GM12865 (cell line): Measurements from ENCODE around the gene RGS1.
A peak's percentile ranks its signal among the peaks of the same experiment; 100 is the strongest.

Experiments
- DNase-seq: peaks from one replicate; pipeline ENCODE4 v3.0.0; 2010; ENCODE audit warnings: low read depth
- H3K4me3 ChIP-seq: 2 replicates; pipeline ENCODE4 v1.5.1; 2011; ENCODE audit warnings: mild to moderate bottlenecking, low read depth, low read length, control low read depth
- TF ChIP-seq, protein P1 (sequence below): IDR thresholded peaks from 2 replicates; pipeline ENCODE4 v1.5.1; 2011; ENCODE audit warnings: low read length, control low read depth, low read depth, inconsistent platforms; ENCODE audit not compliant: insufficient read depth; ENCODE audit errors: missing control alignments

RGS1 gene

DNA sequence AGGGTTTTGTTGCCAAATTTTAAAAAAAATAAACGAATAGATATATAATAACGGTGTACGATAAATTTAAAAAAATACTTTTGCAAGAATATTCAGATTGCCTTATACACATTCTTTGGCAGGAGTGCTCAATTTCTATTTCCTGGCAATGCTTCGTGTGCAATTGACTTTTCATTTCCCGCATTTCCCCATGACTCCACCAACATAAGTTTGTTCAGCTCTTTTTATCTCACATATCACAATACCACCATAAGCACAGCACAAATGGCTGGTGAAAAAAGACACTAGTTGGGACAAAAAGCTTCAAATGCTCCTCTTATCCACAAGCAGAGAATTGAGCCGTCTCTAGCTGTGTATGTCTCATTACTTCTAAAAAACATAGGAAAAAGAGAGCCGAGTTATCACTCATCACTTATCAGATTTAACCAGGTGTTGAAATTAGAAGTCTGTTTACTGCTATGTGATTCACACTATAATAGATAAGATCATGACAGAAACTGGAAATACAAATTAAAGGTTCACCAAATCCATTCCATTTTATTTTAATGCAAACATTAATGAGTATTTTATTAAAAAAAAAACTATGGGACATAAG lies 28.9 kb upstream of the RGS1 start:
- H3K4me3 ChIP-seq = no peak overlapping the region
- DNase-seq = no peak
- TF ChIP-seq, protein P1, sequence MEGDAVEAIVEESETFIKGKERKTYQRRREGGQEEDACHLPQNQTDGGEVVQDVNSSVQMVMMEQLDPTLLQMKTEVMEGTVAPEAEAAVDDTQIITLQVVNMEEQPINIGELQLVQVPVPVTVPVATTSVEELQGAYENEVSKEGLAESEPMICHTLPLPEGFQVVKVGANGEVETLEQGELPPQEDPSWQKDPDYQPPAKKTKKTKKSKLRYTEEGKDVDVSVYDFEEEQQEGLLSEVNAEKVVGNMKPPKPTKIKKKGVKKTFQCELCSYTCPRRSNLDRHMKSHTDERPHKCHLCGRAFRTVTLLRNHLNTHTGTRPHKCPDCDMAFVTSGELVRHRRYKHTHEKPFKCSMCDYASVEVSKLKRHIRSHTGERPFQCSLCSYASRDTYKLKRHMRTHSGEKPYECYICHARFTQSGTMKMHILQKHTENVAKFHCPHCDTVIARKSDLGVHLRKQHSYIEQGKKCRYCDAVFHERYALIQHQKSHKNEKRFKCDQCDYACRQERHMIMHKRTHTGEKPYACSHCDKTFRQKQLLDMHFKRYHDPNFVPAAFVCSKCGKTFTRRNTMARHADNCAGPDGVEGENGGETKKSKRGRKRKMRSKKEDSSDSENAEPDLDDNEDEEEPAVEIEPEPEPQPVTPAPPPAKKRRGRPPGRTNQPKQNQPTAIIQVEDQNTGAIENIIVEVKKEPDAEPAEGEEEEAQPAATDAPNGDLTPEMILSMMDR = no peak

DNA sequence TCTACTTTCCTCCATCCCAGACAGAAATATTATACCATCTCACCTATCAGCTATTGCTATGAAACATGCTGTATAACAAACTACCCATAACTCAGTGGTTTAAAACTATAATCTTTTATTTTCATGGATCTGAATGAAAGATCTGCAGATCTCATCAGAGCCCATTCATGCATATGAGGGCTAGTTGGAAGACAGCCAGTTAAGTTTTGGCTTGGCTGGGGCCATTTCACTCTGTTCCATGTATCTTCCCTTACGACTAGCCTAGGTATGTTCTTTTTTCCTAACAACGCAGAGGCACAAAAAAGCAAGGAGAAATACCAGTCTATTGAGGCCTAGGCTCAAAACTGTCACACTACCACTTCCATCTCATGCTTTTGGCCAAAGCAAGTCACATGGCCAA lies 28.1 kb upstream of the RGS1 start:
- H3K4me3 ChIP-seq = no peak overlapping the region
- TF ChIP-seq, protein P1 = no peak
- DNase-seq = no peak

DNA sequence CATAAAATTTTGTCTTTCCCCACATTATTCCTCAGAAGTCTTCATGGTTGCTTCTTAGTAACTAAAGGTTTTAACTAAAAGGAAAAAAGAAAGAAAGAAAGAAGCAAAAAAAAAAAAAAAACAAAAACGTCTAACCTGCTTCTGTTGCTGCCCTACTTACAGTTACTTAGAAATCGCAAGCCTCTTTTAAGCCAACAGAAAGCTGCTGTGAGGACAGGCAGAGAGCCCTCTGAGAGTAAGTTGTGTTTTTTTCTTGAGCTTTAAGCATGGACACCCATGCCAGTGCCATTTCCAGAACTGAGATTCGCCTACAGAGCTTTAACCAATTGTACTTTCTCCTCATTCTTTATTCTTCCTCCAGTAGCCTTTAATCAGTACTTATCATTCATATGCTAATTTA lies 25.6 kb upstream of the RGS1 start:
- no peak overlapping the region for H3K4me3 ChIP-seq
- DNase-seq = no peak
- TF ChIP-seq, protein P1 = no peak

DNA sequence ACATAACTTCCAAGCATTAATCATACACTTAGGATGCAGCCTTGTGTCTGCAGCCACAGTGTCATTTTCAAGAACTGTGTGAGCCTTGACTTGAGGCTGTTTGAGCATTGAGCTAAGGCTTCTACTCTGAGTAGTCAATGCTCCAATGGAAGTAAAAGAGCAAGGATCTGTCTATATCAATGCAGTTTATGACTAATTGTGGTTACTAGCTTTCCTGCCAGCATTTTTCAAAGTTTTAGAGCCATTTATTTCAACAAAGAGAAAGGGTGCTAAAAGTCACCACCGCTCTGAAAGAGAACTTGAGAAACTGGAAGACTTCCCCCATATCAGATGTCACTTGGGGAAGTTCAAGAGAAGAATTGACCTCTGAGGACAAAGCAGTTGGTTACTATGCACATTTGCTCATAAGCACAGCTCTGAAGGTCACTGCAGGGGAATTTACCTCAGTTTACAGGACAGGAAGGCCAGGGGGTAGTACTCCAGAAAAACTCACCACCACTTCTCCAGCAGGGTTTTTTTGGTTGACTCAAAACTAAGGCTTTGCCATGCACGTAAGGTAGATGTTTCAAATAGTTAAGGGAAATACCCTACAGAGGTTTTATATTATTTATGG lies 24.5 kb upstream of the RGS1 start:
- TF ChIP-seq, protein P1 = no peak
- peak; percentile 88 for DNase-seq
- H3K4me3 ChIP-seq = peak overlapping the region; percentile 18; the same call in 1 of the 2 replicates

DNA sequence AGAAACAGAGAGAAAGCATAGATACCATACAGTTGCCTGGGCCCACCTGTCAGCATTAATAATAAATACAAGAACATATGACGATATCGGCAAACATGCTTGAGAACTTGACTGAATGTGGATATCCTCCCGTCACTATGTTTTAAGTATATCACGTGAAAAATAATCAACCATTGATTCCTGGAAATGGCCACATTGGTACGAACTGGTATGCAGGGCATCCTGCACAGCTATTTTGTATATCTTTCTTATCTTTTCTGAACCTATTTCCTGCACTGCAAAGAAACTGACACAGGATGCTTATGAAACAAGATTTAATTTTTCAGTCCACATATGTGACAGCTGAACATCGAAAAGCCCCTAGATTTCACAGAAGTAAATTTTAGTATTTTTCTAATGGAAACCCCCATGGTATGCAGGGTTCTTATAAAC lies 22.8 kb upstream of the RGS1 start:
- DNase-seq = peak; percentile 66
- H3K4me3 ChIP-seq = no peak overlapping the region
- TF ChIP-seq, protein P1 = no peak

DNA sequence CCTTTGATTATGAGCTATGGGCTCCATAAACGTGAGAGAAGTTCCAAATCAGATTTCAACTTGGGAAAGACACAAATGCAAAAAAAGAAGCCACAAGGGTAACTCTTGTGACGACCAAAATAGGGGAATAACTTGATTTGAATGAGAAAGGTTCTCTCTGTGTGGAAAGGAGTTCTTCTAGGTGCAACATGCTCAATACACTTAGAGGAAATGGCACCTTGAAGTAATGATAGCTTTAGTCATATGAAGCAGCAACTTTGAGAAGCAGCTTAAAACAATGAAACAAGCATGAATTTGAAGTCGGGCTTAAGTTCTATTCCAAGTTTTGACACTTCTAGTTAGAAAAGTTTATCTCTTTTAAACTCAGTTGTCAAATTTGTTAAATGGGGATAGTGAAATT lies 21.8 kb upstream of the RGS1 start:
- DNase-seq = peak; percentile 38
- TF ChIP-seq, protein P1 = no peak
- H3K4me3 ChIP-seq = no peak overlapping the region

DNA sequence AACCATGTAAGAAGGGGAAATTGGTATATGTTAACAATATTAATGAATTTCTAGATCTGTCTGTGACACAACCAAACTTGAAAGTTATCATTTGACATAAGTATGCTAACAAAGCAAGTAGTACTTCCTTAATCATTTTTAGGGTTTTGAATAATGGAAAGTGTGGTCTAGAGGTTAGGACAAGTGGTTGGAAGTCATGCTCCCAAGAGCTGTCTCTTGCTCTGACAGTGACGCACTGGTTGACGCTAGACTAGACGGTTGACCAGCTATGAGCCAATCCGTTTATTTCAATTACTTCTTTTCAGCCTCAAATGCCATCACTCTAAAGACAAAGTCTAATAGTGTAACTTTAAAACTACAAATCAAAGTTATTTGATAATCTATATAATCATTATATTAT lies 20.7 kb upstream of the RGS1 start:
- H3K4me3 ChIP-seq = no peak overlapping the region
- TF ChIP-seq, protein P1 = no peak
- DNase-seq = no peak
